DMS114 treated with DMSO at 0.1 percent for 48 hours (cell line): Measurements from ENCODE around the gene KRTAP17-1.
A peak's percentile ranks its signal among the peaks of the same experiment; 100 is the strongest.

Experiments used
- DNase-seq: peaks from one replicate; lab custom pipeline; 2025; ENCODE audit not compliant: unreplicated experiment; lab: John Stamatoyannopoulos, UW

Gene KRTAP17-1

GRCh38 chr17:41333098-41333497, 17.6 kb upstream of the KRTAP17-1 start:
- DNase-seq = no peak

GRCh38 chr17:41332239-41332638, 16.7 kb upstream of the KRTAP17-1 start:
- DNase-seq = no peak

- DNase-seq = no peak
Measured at GRCh38 chr17:41331606-41332005, 16.1 kb upstream of the KRTAP17-1 start.

GRCh38 chr17:41329279-41329948, 13.9 kb upstream of the KRTAP17-1 start:
- DNase-seq = peak; percentile 30

GRCh38 chr17:41328207-41328606, 12.7 kb upstream of the KRTAP17-1 start:
- DNase-seq = no peak

- no peak for DNase-seq
Measured at GRCh38 chr17:41327411-41328120, 12.1 kb upstream of the KRTAP17-1 start.

- DNase-seq = no peak
Measured at GRCh38 chr17:41326173-41327145, 10.9 kb upstream of the KRTAP17-1 start.

GRCh38 chr17:41325611-41326010, 10.1 kb upstream of the KRTAP17-1 start:
- no peak for DNase-seq

- no peak for DNase-seq
Measured at GRCh38 chr17:41325126-41325525, 9.6 kb upstream of the KRTAP17-1 start.

GRCh38 chr17:41324180-41325075, 8.9 kb upstream of the KRTAP17-1 start:
- DNase-seq = no peak

- DNase-seq = no peak
Measured at GRCh38 chr17:41322903-41323895, 7.7 kb upstream of the KRTAP17-1 start.

- peak; percentile 32 for DNase-seq
Measured at GRCh38 chr17:41322094-41322902, 6.8 kb upstream of the KRTAP17-1 start.

GRCh38 chr17:41318231-41318630, 2.7 kb upstream of the KRTAP17-1 start:
- no peak for DNase-seq

- no peak for DNase-seq
Measured at GRCh38 chr17:41315814-41316445, 420 bp upstream of the KRTAP17-1 start.

- no peak for DNase-seq
Measured at GRCh38 chr17:41311111-41311510, 4.4 kb downstream of the KRTAP17-1 start.

GRCh38 chr17:41308918-41309359, 6.6 kb downstream of the KRTAP17-1 start, which contains the start of gene KRTAP16-1:
TSS of gene KRTAP16-1 (minus strand) at chr17:41309309. CDS start at chr17:41309253, 56 bp downstream.
- DNase-seq = no peak

- DNase-seq = no peak
Measured at GRCh38 chr17:41308251-41308917, 7.1 kb downstream of the KRTAP17-1 start.
